Liver (tissue), 9 donors: ENCODE measurements around the gene LYPD8. TPM values are rescaled to one million over a fixed set of nuclear protein-coding genes. Genes with fewer than 3 reads are reported as not detected.

ENCODE experiments used
- DNase-seq: peaks from one replicate; pipeline ENCODE4 v3.0.0-alpha.2; 2017; ENCODE audit warnings: low spot score
- H3K27ac ChIP-seq, 2 donors: one replicate each; pipeline ENCODE4 v1.7.0; 2013; ENCODE audit warnings: inconsistent platforms in 2 of 2, low read length in 2 of 2, control low read depth in 1 of 2, low read depth in 1 of 2, mild to moderate bottlenecking in 1 of 2
- H3K27me3 ChIP-seq, 4 donors: one replicate each; pipeline versions ENCODE4 v1.6.1 to v1.7.0; 2013; ENCODE audit warnings: low read length in 3 of 4, inconsistent platforms in 1 of 4, mild to moderate bottlenecking in 1 of 4, moderate library complexity in 1 of 4; ENCODE audit not compliant: control insufficient read depth in 4 of 4, insufficient read depth in 4 of 4
- H3K36me3 ChIP-seq, 4 donors: one replicate each; pipeline versions ENCODE4 v1.6.1 to v1.7.0; 2013; ENCODE audit warnings: low read length in 3 of 4, mild to moderate bottlenecking in 3 of 4, low read depth in 1 of 4, moderate library complexity in 1 of 4; ENCODE audit not compliant: control insufficient read depth in 4 of 4, insufficient read depth in 3 of 4
- H3K4me1 ChIP-seq, 4 donors: one replicate each; pipeline versions ENCODE4 v1.6.1 to v1.7.0; 2013; ENCODE audit warnings: low read length in 3 of 4, mild to moderate bottlenecking in 3 of 4, moderate library complexity in 1 of 4; ENCODE audit not compliant: control insufficient read depth in 4 of 4, insufficient read depth in 4 of 4
- H3K4me3 ChIP-seq, 3 donors: one replicate each; pipeline versions ENCODE4 v1.6.1 to v1.7.0; 2013; ENCODE audit warnings: low read length in 3 of 3, control low read depth in 1 of 3, low read depth in 1 of 3, mild to moderate bottlenecking in 1 of 3
- H3K9ac ChIP-seq, 2 donors: one replicate each; pipeline ENCODE4 v1.7.0; 2013; ENCODE audit warnings: low read length in 2 of 2, mild to moderate bottlenecking in 2 of 2, moderate library complexity in 2 of 2, control low read depth in 1 of 2, low read depth in 1 of 2
- H3K9me3 ChIP-seq, 4 donors: one replicate each; pipeline versions ENCODE4 v1.6.1 to v1.7.0; 2013; ENCODE audit warnings: low read length in 3 of 4; ENCODE audit not compliant: control insufficient read depth in 4 of 4
- ATF3 ChIP-seq: IDR thresholded peaks from 2 replicates; pipeline ENCODE4 v1.6.1; 2016; ENCODE audit warnings: antibody characterized with exemption
- CTCF ChIP-seq: fragments of 150-350 bp; IDR thresholded peaks from 2 replicates; pipeline ENCODE4 v1.5.1; 2017; ENCODE audit warnings: improper control_type of control experiment, low read depth, low read length; ENCODE audit not compliant: missing input control
- EGR1 ChIP-seq, 2 donors: IDR thresholded peaks; 2 replicates each; pipeline ENCODE4 v1.6.1; 2016 to 2018; ENCODE audit warnings: antibody characterized with exemption in 2 of 2, low read depth in 2 of 2
- FOXA1 ChIP-seq: IDR thresholded peaks from 2 replicates; pipeline ENCODE4 v1.6.1; 2016; ENCODE audit warnings: antibody characterized with exemption
- FOXA2 ChIP-seq: IDR thresholded peaks from 2 replicates; pipeline ENCODE4 v1.6.1; 2016; ENCODE audit warnings: antibody characterized with exemption
- GABPA ChIP-seq, 2 donors: IDR thresholded peaks in 1 of 2; conservative IDR thresholded peaks in 1 of 2; 2 replicates each; pipeline ENCODE4 v1.6.1; 2016; ENCODE audit warnings: antibody characterized with exemption in 2 of 2, mild to moderate bottlenecking in 1 of 2, moderate library complexity in 1 of 2
- HNF4A ChIP-seq, 2 donors: conservative IDR thresholded peaks; 2 replicates each; pipeline ENCODE4 v1.6.1; 2016; ENCODE audit warnings: antibody characterized with exemption in 2 of 2, mild to moderate bottlenecking in 2 of 2
- HNF4G ChIP-seq: IDR thresholded peaks from 2 replicates; pipeline ENCODE4 v1.6.1; 2016; ENCODE audit warnings: antibody characterized with exemption
- JUND ChIP-seq, 2 donors: IDR thresholded peaks; 2 replicates each; pipeline ENCODE4 v1.6.1; 2016; ENCODE audit warnings: antibody characterized with exemption in 2 of 2
- MAX ChIP-seq: IDR thresholded peaks from 2 replicates; pipeline ENCODE4 v1.6.1; 2016; ENCODE audit warnings: antibody characterized with exemption
- NR2F2 ChIP-seq: IDR thresholded peaks from 2 replicates; pipeline ENCODE4 v1.6.1; 2016; ENCODE audit warnings: antibody characterized with exemption
- RAD21 ChIP-seq, 2 donors: IDR thresholded peaks; 2 replicates each; pipeline ENCODE4 v1.6.1; 2016; ENCODE audit warnings: antibody characterized with exemption in 2 of 2, mild to moderate bottlenecking in 2 of 2
- REST ChIP-seq: IDR thresholded peaks from 2 replicates; pipeline ENCODE4 v1.6.1; 2016; ENCODE audit warnings: antibody characterized with exemption, mild to moderate bottlenecking
- RXRA ChIP-seq, 2 donors: IDR thresholded peaks; 2 replicates each; pipeline ENCODE4 v1.6.1; 2017 to 2018; ENCODE audit warnings: antibody characterized with exemption in 2 of 2, mild to moderate bottlenecking in 1 of 2
- SP1 ChIP-seq: IDR thresholded peaks from 2 replicates; pipeline ENCODE4 v1.6.1; 2018; ENCODE audit warnings: antibody characterized with exemption, mild to moderate bottlenecking
- TAF1 ChIP-seq: conservative IDR thresholded peaks from 2 replicates; pipeline ENCODE4 v1.6.1; 2016; ENCODE audit warnings: antibody characterized with exemption, mild to moderate bottlenecking
- YY1 ChIP-seq: IDR thresholded peaks from 2 replicates; pipeline ENCODE4 v1.6.1; 2016; ENCODE audit warnings: antibody characterized with exemption, mild to moderate bottlenecking
- ZBTB33 ChIP-seq: IDR thresholded peaks from 2 replicates; pipeline ENCODE4 v1.6.1; 2016; ENCODE audit warnings: antibody characterized with exemption
- WGBS: extraction: QIAGEN DNeasy Blood & Tissue Kit; methylation state at CpG from one replicate; pipeline ENCODE4 v1.1.7; 2013; 5-methylcytosine and 5-hydroxymethylcytosine counted together
- polyA plus RNA-seq, 2 donors: library from polyadenylated mRNA; stranded (reverse) in 1 of 2; unstranded in 1 of 2; fragments of 200-250 nt in 1 of 2; fragments of >200 nt in 1 of 2; fragmentation: Nextera tagmentation in 1 of 2; extraction: Ambion mirVana in 1 of 2; gene quantifications; one replicate each; pipeline versions ENCODE4 v1.2.1 to v1.2.3, GENCODE V29; 2013 to 2015
- total RNA-seq, 2 donors: library from RNA; depleted of rRNA; stranded (reverse); fragments of >200 nt; gene quantifications; one replicate each; pipeline ENCODE4 v1.2.3, GENCODE V29; 2014
- donor health status: healthy.
- donor health status: healthy.
- donor health status: healthy.
- donor health status: healthy.
- donor health status: healthy.

The LYPD8 gene
- total and polyA plus RNA-seq, 4 donors, result not detected

- WGBS, result 78% methylated on average over 16 of the region's 16 CpGs
- TF ChIP-seq TAF1 (no peak), JUND (IDR thresholded peaks at IDR 0.05) (no peak), RAD21 (IDR thresholded peaks at IDR 0.05) (no peak), MAX (no peak), SP1 (no peak), CTCF (no peak), NR2F2 (no peak), HNF4A (conservative IDR thresholded peaks at IDR 0.05) (no peak), FOXA1 (no peak), EGR1 (IDR thresholded peaks at IDR 0.05; ENCODE audit: low read depth in 2 of 2) (no peak), ATF3 (no peak), FOXA2 (no peak), RXRA (IDR thresholded peaks at IDR 0.05) (no peak), YY1 (no peak), GABPA (IDR thresholded peaks at IDR 0.05 in 1 of 2, conservative IDR thresholded peaks at IDR 0.05 in 1 of 2) (no peak), HNF4G (no peak), ZBTB33 (no peak), REST (no peak)
- Histone ChIP-seq H3K27me3 (no peaks in the 10 kb centered on the region), H3K4me1 (no peaks in the 10 kb centered on the region), H3K4me3 (no peak overlapping the region), H3K36me3 (no peaks in the 10 kb centered on the region), H3K9ac (no peak overlapping the region), H3K27ac (no peak overlapping the region), H3K9me3 (peaks cover 0 to 2% (median 1%) of the 10 kb centered on the region in 4 donors)
- DNase-seq, result no peak
These were observed 15.9 kb downstream of the LYPD8 start for GRCh38 chr1:248739572-248740205.
